ENCODE measurements around the gene SMARCD2. TPM values are rescaled to one million over a fixed set of nuclear protein-coding genes. Genes with fewer than 3 reads are reported as not detected.

The SMARCD2 gene
- total and polyA plus RNA-seq, 7 donors = 44.4 to 122 (median 95.9) TPM

GRCh38 chr17:63837480-63837879 lies 5.0 kb downstream of the SMARCD2 start:
- H3K36me3 ChIP-seq = peaks cover 20 to 50% (median 43%) of the 10 kb centered on the region in 4 donors
- DNase-seq = no peak
- 89 to 94% methylated on average over 12 of the region's 12 CpGs for WGBS, 2 donors
- H3K4me3 ChIP-seq = no peak overlapping the region
- intact Hi-C loops (cut with DNase I) = no loop called here
- H3K9me3 ChIP-seq = no peaks in the 10 kb centered on the region
- H3K27ac ChIP-seq = peak overlapping the region; percentile 93 to 99 (median 96)
- no peaks in the 10 kb centered on the region for H3K27me3 ChIP-seq
- TF ChIP-seq POLR2AphosphoS5 (IDR thresholded peaks at IDR 0.05) (no peak), POLR2A (IDR thresholded peaks at IDR 0.05) (no peak), CTCF (IDR thresholded peaks at IDR 0.05) (no peak), EP300 (IDR thresholded peaks at IDR 0.05) (no peak)
- peaks cover under 1 to 67% (median 59%) of the 10 kb centered on the region in 4 donors for H3K4me1 ChIP-seq

GRCh38 chr17:63836811-63837210 lies 5.7 kb downstream of the SMARCD2 start:
- WGBS, 2 donors = 96 to 97% methylated on average over 7 of the region's 7 CpGs
- H3K4me3 ChIP-seq = no peak overlapping the region
- peaks cover 0 to 67% (median 59%) of the 10 kb centered on the region in 4 donors for H3K4me1 ChIP-seq
- peaks cover 27 to 56% (median 50%) of the 10 kb centered on the region in 4 donors for H3K36me3 ChIP-seq
- intact Hi-C loops (cut with DNase I) = no loop called here
- DNase-seq = no peak
- peak overlapping the region; percentile 93 to 99 (median 96) for H3K27ac ChIP-seq
- no peaks in the 10 kb centered on the region for H3K9me3 ChIP-seq
- no peaks in the 10 kb centered on the region for H3K27me3 ChIP-seq
- no peak for TF ChIP-seq EP300 (IDR thresholded peaks at IDR 0.05)
- no peak for TF ChIP-seq CTCF (IDR thresholded peaks at IDR 0.05)
- no peak for TF ChIP-seq POLR2AphosphoS5 (IDR thresholded peaks at IDR 0.05)
- TF ChIP-seq POLR2A (IDR thresholded peaks at IDR 0.05) = no peak

- H3K4me1 ChIP-seq = peaks cover 0 to 54% (median 44%) of the 10 kb centered on the region in 4 donors
- H3K36me3 ChIP-seq = peaks cover 41 to 72% (median 66%) of the 10 kb centered on the region in 4 donors
- intact Hi-C loops (cut with DNase I) = no loop called here
- peak overlapping the region in 3 of 4 donors; percentile 44 to 95 (median 58) for H3K27ac ChIP-seq
- WGBS, 2 donors = 86 to 88% methylated on average over 9 of the region's 9 CpGs
- TF ChIP-seq POLR2A (IDR thresholded peaks at IDR 0.05) (no peak), CTCF (IDR thresholded peaks at IDR 0.05) (peak in 1 of 4 experiments; percentile 4), EP300 (IDR thresholded peaks at IDR 0.05) (no peak), POLR2AphosphoS5 (IDR thresholded peaks at IDR 0.05) (no peak)
- DNase-seq = peak; percentile 58
- no peaks in the 10 kb centered on the region for H3K27me3 ChIP-seq
- H3K4me3 ChIP-seq = no peak overlapping the region
- no peaks in the 10 kb centered on the region for H3K9me3 ChIP-seq
Observed at GRCh38 chr17:63835167-63835720, 7.2 kb downstream of the SMARCD2 start.

- no peak overlapping the region for H3K4me3 ChIP-seq
- WGBS, 2 donors = 41 to 45% methylated on average over 13 of the region's 13 CpGs
- peaks cover 47 to 78% (median 72%) of the 10 kb centered on the region in 4 donors for H3K36me3 ChIP-seq
- intact Hi-C loops (cut with DNase I) = no loop called here
- no peaks in the 10 kb centered on the region for H3K27me3 ChIP-seq
- DNase-seq = peak; percentile 64
- no peaks in the 10 kb centered on the region for H3K9me3 ChIP-seq
- peak overlapping the region in 3 of 4 donors; percentile 44 to 95 (median 58) for H3K27ac ChIP-seq
- peaks cover 0 to 49% (median 40%) of the 10 kb centered on the region in 4 donors for H3K4me1 ChIP-seq
- no peak for TF ChIP-seq POLR2A (IDR thresholded peaks at IDR 0.05)
- TF ChIP-seq EP300 (IDR thresholded peaks at IDR 0.05) = no peak
- peak in 1 of 4 experiments; percentile 43 for TF ChIP-seq CTCF (IDR thresholded peaks at IDR 0.05)
- no peak for TF ChIP-seq POLR2AphosphoS5 (IDR thresholded peaks at IDR 0.05)
Observed at GRCh38 chr17:63834431-63835166, 7.9 kb downstream of the SMARCD2 start.
